22Rv1 (cell line): ENCODE data around the gene HLA-DQA1.
"Not testable (repeated sequence)": the region's sequence is repeated elsewhere in the genome, so short reads cannot be mapped to it uniquely, and the experiment has no call there.

Experiments
- H3K27ac ChIP-seq: fragments of 450-650 bp; 2 replicates; pipeline ENCODE4 v1.5.1; 2017
- ZFX ChIP-seq: fragments of 450-650 bp; IDR thresholded peaks from 2 replicates; pipeline ENCODE4 v1.6.1; 2017; ENCODE audit warnings: antibody characterized with exemption, borderline replicate concordance
- TF ChIP-seq, protein P1 (sequence below): fragments of 450-650 bp; IDR thresholded peaks from 2 replicates; pipeline ENCODE4 v1.5.1; 2017; ENCODE audit warnings: mild to moderate bottlenecking

Gene HLA-DQA1

DNA sequence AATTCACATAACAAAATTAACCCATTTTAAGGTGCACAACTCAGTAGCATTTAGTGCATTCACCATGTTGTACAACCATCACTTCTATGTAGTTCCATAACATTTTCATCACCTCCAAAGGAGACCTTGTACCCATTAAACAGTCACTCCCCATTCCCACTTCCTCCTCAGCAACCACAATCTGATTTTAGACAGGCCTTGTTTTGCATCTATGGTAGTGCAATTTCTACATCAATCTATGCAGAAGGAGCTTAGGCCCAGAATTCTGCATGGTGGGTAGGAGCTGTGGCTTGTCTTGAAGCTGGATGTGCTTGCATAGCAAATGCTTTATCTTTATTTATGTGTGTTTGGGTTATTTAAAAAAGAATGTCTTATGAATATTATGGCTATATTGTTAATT lies 13.5 kb upstream of the HLA-DQA1 start:
- no peak for TF ChIP-seq ZFX
- TF ChIP-seq, protein P1, sequence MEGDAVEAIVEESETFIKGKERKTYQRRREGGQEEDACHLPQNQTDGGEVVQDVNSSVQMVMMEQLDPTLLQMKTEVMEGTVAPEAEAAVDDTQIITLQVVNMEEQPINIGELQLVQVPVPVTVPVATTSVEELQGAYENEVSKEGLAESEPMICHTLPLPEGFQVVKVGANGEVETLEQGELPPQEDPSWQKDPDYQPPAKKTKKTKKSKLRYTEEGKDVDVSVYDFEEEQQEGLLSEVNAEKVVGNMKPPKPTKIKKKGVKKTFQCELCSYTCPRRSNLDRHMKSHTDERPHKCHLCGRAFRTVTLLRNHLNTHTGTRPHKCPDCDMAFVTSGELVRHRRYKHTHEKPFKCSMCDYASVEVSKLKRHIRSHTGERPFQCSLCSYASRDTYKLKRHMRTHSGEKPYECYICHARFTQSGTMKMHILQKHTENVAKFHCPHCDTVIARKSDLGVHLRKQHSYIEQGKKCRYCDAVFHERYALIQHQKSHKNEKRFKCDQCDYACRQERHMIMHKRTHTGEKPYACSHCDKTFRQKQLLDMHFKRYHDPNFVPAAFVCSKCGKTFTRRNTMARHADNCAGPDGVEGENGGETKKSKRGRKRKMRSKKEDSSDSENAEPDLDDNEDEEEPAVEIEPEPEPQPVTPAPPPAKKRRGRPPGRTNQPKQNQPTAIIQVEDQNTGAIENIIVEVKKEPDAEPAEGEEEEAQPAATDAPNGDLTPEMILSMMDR: no peak
- H3K27ac ChIP-seq: no peak overlapping the region

DNA sequence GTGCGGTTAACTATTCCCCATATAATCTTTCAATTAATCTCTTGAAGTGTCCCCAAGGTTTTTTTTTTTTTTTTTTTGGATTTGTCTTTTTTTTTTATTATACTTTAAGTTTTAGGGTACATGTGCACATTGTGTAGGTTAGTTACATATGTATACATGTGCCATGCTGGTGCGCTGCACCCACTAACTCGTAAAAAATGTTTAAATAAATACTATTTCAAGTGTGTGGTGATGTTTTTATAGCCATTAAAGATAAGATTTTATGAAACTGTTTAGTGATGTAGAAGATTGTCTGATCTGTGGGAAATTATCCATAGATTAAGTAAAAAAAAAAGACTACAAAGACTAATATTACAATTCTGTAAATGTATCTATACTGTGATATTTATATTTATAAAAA lies 12.6 kb upstream of the HLA-DQA1 start:
- TF ChIP-seq, protein P1: no peak
- no peak for TF ChIP-seq ZFX
- no peak overlapping the region for H3K27ac ChIP-seq

GRCh38 chr6:32625137-32625536 lies 12.1 kb upstream of the HLA-DQA1 start:
- no peak overlapping the region for H3K27ac ChIP-seq

GRCh38 chr6:32627249-32627648 lies 10.0 kb upstream of the HLA-DQA1 start:
- no peak overlapping the region for H3K27ac ChIP-seq

More at GRCh38 chr6:32625137-32625536, 12.1 kb upstream of the HLA-DQA1 start:
- TF ChIP-seq, protein P1: no peak
- no peak for TF ChIP-seq ZFX

GRCh38 chr6:32627831-32628230 lies 9.4 kb upstream of the HLA-DQA1 start:
- TF ChIP-seq ZFX: no peak
- TF ChIP-seq, protein P1: no peak
- H3K27ac ChIP-seq: no peak overlapping the region

More at GRCh38 chr6:32627249-32627648, 10.0 kb upstream of the HLA-DQA1 start:
- TF ChIP-seq, protein P1: no peak

DNA sequence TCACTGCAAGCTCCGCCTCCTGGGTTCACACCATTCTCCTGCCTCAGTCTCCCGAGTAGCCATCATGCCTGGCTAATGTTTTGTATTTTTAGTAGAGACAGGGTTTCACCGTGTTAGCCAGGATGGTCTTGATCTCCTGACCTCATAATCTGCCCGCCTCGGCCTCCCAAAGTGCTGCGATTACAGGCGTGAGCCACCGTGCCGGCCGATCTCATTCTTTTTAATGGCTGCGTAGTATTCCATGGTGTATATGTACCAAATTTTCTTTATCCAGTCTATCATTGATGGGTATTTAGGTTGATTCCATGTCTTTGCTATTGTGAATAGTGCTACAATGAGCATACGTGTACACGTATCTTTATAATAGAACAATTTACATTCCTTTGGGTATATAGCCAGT lies 7.4 kb upstream of the HLA-DQA1 start:
- H3K27ac ChIP-seq: not testable (repeated sequence)

DNA sequence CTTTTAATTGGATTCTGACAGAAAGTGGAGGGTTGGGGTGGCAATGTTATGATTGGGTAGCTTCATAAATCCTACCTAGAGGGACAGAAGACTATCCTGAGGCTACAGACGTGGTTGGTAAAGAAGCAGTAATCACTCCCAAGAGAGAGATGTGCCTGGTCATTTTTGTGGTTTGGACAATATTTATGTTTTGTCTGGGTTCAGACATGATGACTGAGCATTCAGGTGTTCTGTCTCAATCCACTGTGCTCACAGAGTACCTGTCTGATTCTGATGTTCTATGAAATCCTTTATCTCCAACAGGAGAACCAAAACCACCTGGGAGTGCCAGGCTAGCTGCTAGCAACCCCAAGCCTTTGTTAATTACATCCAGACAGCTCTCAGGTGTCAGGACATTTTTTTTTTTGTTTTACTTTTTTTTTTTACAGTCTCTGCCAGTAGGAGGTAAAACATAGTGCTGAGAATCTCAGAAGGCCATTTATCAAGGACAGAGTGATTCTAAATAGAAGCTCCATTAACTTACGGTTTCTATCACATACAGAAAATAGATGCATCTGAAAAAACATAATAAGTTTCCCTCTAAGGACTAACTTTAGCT lies 1.6 kb upstream of the HLA-DQA1 start:
- no peak for TF ChIP-seq ZFX
- TF ChIP-seq, protein P1: no peak
- H3K27ac ChIP-seq: no peak overlapping the region

DNA sequence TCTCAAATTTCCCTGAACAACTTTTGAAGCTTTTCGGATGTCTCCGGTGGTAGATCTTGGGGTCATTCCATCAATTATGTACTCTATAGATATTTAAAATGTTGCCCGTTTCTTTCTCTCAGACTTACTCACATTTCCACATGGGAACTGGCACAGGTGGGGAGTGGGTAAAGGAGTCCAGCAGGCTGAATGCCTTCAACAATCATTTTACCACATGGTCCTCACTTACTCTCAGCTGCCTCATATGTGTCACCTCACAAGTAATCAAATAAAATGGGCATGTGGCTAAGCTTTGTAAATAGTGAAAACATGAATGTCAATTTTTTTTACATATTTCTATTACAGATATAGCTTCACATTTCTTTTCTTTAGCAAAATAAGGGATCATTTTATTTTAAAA lies 677 bp downstream of the HLA-DQA1 start:
- TF ChIP-seq, protein P1: no peak
- TF ChIP-seq ZFX: no peak
- H3K27ac ChIP-seq: no peak overlapping the region
